Measurements from ENCODE around the gene SPP2.

The SPP2 gene

DNA sequence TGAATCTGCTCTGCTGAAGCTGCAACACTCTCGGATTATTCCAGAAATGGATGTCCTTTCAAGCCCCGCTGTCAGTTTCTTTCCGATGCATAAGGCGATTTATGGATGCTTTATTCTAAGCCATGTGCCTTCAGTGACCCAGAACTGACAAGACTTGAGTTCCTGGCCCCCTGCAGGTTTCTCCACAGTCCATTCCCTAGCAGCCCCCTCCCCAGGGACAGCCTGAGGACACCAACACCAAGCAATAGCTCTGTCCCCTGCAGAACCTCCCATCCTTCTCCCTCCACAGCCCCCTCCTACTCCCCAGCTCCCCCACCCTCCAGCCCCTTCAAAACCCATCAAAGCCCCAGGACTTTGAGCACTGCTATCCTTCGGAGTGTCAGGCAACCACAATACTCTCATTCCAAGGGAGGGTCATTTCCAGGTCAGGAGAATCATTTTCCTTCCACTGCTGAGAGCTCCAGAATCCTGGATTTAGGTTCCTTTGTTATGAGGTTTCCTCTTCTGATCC lies 24.6 kb upstream of the SPP2 start:
- Mint-ChIP-seq H3K36me3 (ENCODE audit: insufficient read depth) (peaks cover 8% of the 10 kb centered on the region), H3K9me3 (peaks cover 5 to 31% of the 10 kb centered on the region in 2 donors), H3K4me1 (ENCODE audit: low read depth in 2 of 2) (peaks cover 60 to 69% of the 10 kb centered on the region in 2 donors), H3K4me3 (peak overlapping the region; percentile 80 to 84), H3K27ac (peak overlapping the region; percentile 93 to 95), H3K27me3 (no peaks in the 10 kb centered on the region)
- ATAC-seq (replicated peaks) (peak; percentile 5), DNase-seq (no peak)

DNA sequence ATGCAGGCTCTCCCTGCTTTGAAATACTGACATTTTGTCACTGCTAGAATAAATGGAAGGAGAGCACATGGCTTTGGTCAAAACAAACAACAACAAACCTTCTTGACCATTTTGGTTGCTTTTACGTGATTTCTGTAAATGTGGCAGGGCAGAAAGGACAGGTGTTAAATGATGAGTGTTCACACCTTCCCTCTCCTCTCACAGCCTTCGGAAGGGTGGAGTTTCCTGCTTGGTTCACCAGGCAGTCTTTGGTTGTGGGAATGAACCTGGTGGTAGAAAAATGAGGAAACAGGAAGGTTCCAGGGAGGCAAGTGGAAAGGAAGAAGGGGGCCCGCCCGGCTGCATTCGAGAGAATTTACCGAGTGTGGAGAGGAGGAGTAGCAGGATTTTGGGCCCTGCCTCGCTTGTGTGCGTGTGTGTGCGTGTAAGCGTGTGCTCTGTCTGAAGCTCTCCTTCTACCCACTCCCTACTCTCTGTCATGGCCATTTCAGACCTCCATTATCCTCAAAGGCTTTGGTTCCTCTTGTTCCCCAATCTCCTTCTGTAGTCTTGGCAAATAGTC lies 23.7 kb upstream of the SPP2 start:
- Mint-ChIP-seq H3K4me3 (peak overlapping the region; percentile 80 to 84), H3K27me3 (no peaks in the 10 kb centered on the region), H3K4me1 (ENCODE audit: low read depth in 2 of 2) (peaks cover 61 to 77% of the 10 kb centered on the region in 2 donors), H3K9me3 (peaks cover 5 to 31% of the 10 kb centered on the region in 2 donors), H3K36me3 (ENCODE audit: insufficient read depth) (peaks cover 8% of the 10 kb centered on the region), H3K27ac (peak overlapping the region; percentile 93 to 95)
- DNase-seq (no peak), ATAC-seq (replicated peaks) (peak; percentile 70)

DNA sequence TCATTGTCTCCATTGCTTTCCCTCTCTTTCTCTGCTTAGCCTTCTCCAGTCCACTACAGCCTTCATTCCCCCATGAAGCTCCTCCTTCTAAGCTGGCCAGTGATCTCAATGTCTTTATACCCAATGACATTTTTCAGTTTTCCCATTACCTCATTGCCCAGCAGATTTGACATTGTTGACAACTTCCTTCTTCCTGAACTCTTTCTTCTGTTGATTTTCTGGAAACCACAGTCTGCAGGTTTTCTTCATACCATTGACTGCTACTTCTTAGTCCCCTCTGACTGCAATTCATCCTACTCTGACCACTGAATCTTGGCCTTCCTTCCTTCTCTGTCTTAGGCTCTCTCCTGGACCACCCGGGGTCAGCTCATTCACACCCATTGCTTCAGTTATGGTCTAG lies 22.9 kb upstream of the SPP2 start:
- no peak for DNase-seq
- Mint-ChIP-seq H3K9me3 (peaks cover 8 to 23% of the 10 kb centered on the region in 2 donors), H3K36me3 (ENCODE audit: insufficient read depth) (peaks cover 8% of the 10 kb centered on the region), H3K27ac (peak overlapping the region; percentile 21 to 93), H3K4me1 (ENCODE audit: low read depth in 2 of 2) (peaks cover 63 to 77% of the 10 kb centered on the region in 2 donors), H3K4me3 (peak overlapping the region; percentile 80 to 84), H3K27me3 (no peaks in the 10 kb centered on the region)
- ATAC-seq (replicated peaks): no peak

DNA sequence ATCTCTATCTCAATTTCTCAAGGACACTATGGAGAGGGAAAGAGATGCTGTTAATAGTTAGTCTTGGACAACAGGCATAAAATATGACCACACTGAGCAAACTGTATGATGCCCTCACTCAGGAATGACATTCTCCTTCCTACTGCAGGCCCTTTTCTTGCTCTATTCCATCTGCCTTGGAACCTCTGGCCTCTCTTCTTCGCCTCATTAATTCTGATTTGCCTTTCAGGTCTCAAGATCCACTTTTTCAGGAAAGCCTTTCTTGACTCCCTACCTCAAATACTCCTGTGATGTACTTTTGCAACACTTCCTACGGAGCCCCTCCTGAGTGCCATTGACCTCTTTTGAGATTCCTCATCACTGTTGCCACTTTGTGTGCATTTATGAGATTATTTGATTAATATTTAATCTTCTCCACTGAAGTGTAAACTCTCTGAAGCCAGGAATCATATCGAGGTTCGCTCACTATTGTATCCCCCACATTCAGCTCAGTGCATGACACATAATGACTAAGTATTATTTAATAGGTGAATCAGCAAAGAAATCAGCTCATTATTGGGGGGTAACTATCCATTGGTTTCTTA lies 21.3 kb upstream of the SPP2 start:
- H3K4me3 Mint-ChIP-seq: peak overlapping the region in 1 of 2 donors; percentile 38
- H3K9me3 Mint-ChIP-seq: peaks cover 12 to 24% of the 10 kb centered on the region in 2 donors
- no peak for DNase-seq
- ATAC-seq (replicated peaks): no peak
- H3K27ac Mint-ChIP-seq: no peak overlapping the region
- H3K4me1 Mint-ChIP-seq (ENCODE audit: low read depth in 2 of 2): peaks cover 65 to 82% of the 10 kb centered on the region in 2 donors
- peaks cover 8% of the 10 kb centered on the region for H3K36me3 Mint-ChIP-seq (ENCODE audit: insufficient read depth)
- H3K27me3 Mint-ChIP-seq: no peaks in the 10 kb centered on the region

DNA sequence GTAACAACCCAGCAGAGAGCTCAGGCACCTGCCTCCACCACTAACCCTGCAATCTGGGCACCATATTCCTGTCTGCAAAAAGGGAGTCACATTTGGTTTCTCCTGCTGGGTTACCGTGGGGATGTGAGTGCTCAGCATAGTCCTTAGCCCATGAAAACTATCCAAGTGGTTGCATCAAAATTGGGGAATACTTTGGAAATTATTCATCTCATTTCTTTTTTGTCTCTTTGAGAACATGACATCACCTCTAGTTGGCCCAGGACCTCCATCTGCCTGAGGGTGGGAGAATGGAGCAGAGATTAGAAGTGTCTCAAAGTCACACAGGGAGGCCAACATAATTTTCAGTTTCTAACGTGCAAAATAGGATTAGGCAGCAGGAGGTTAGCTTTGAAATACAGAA lies 19.3 kb upstream of the SPP2 start:
- H3K27ac Mint-ChIP-seq: peak overlapping the region in 1 of 2 donors; percentile 50
- H3K4me3 Mint-ChIP-seq: peak overlapping the region; percentile 4 to 75
- peaks cover 8% of the 10 kb centered on the region for H3K36me3 Mint-ChIP-seq (ENCODE audit: insufficient read depth)
- H3K9me3 Mint-ChIP-seq: peaks cover 12 to 26% of the 10 kb centered on the region in 2 donors
- ATAC-seq (replicated peaks) (no peak), DNase-seq (no peak)
- peaks cover 56 to 75% of the 10 kb centered on the region in 2 donors for H3K4me1 Mint-ChIP-seq (ENCODE audit: low read depth in 2 of 2)
- H3K27me3 Mint-ChIP-seq: no peaks in the 10 kb centered on the region

DNA sequence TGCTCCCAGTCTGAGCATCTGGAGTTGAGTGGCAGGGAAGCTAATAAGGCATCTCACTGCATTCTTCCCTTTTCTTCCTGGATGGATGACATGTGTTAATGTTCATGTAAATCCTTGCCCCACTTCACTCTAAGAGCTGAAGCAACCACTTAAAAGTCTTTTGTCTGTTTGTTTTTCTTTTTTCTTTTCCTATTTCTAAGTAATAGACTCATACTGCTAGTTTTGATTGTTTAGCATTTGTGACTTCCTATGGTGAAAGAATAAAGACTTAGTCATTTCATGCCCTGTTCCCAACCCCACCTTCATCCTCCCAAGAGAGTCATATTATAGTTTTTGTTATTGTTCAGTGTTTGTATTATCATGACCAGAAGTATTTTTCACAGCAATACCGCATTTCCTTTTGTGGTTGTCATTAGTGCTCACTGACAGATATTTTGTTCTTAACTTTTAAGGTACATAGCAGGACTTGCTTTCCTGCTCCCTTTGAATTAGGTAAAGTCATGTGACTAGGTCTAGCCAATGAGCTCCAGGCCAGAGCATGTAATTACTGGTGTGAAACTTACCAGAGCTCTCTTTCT lies 18.1 kb upstream of the SPP2 start:
- Mint-ChIP-seq H3K36me3 (ENCODE audit: insufficient read depth) (peaks cover 4% of the 10 kb centered on the region), H3K4me1 (ENCODE audit: low read depth in 2 of 2) (peaks cover 45 to 63% of the 10 kb centered on the region in 2 donors), H3K4me3 (peak overlapping the region; percentile 30 to 75), H3K9me3 (peaks cover 12 to 31% of the 10 kb centered on the region in 2 donors), H3K27ac (peak overlapping the region; percentile 50 to 52), H3K27me3 (no peaks in the 10 kb centered on the region)
- DNase-seq: peak; percentile 53 to 62 (median 60)
- ATAC-seq (replicated peaks): peak; percentile 92

DNA sequence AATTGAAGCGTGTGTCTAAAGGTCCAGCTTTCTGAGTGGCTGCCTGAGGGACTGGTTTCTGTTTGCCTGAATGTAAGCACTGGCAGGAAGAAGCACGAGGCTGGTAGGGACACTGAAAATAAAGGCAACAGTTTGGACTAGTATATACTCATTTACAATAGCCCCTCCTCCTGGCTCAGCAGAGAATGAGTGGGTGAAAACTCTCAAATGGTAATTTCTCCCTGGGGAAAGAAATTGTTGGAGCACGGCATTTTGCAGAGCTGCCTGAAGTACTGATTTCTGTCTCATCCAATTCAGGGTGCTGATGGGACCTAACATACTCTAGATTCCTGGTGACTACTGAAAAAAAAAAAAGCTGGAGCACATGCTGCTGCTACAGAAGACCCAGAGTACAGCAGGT lies 17.3 kb upstream of the SPP2 start:
- peaks cover 40 to 56% of the 10 kb centered on the region in 2 donors for H3K4me1 Mint-ChIP-seq (ENCODE audit: low read depth in 2 of 2)
- no peak for DNase-seq
- H3K27me3 Mint-ChIP-seq: no peaks in the 10 kb centered on the region
- no peak for ATAC-seq (replicated peaks)
- H3K9me3 Mint-ChIP-seq: peaks cover 7 to 23% of the 10 kb centered on the region in 2 donors
- peaks cover 4% of the 10 kb centered on the region for H3K36me3 Mint-ChIP-seq (ENCODE audit: insufficient read depth)
- H3K4me3 Mint-ChIP-seq: peak overlapping the region in 1 of 2 donors; percentile 75
- peak overlapping the region in 1 of 2 donors; percentile 50 for H3K27ac Mint-ChIP-seq

DNA sequence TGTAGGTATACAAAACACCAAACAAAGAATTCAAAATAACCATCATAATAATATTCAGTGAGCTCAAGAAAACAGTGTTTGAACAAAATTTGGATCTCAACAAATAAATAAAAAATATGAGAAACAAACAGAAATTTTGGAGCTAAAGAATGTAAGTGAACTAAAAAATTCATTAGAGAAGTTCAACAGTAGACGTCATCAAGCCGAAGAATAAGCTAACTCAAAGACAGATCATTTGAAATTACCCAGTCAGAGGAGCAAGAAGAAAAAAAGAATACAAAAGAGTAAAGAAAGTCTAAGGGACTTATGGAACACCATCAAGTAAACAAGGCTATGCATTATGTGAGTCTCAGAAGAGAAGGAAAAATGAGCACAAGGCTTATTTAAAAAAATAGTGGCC lies 16.6 kb upstream of the SPP2 start:
- no peak for DNase-seq
- peaks cover 7 to 18% of the 10 kb centered on the region in 2 donors for H3K9me3 Mint-ChIP-seq
- H3K27me3 Mint-ChIP-seq: no peaks in the 10 kb centered on the region
- peak overlapping the region in 1 of 2 donors; percentile 63 for H3K4me3 Mint-ChIP-seq
- ATAC-seq (replicated peaks): no peak
- no peak overlapping the region for H3K27ac Mint-ChIP-seq
- H3K4me1 Mint-ChIP-seq (ENCODE audit: low read depth in 2 of 2): peaks cover 34 to 51% of the 10 kb centered on the region in 2 donors
- H3K36me3 Mint-ChIP-seq (ENCODE audit: insufficient read depth): no peaks in the 10 kb centered on the region

DNA sequence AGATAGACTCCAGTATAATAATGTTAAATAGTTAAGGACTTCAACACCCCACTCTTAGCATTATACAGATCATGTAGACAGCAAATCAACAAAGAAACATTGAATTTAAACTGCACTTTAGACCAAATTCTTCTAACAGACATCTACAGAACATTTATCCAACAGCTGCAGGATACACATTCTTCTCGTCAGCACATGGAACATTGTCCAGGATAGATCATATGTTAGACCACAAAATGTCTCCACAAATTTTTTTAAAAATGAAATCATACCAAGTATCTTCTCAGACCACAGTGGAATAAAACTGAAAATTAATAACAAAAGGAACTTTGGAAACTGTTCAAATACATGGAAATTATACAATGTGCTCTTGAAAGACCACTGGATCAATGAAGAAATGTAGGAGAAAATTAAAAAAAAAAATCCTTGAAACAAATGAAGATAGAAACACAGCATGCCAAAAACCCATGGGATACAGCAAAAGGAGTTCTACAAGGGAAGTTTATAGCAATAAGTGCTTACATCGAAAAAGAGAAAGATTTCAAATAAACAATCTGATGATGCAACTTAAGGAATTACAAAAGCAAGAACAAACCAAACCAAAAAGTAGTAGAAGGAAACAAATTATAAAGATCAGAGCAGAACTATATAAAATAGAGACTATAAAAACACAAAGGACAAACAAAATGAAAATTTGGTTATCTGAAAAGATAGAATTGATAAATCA lies 12.3 kb upstream of the SPP2 start:
- Mint-ChIP-seq H3K4me3 (no peak overlapping the region), H3K36me3 (ENCODE audit: insufficient read depth) (no peaks in the 10 kb centered on the region), H3K4me1 (ENCODE audit: low read depth in 2 of 2) (peaks cover 8 to 15% of the 10 kb centered on the region in 2 donors), H3K27ac (no peak overlapping the region), H3K27me3 (no peaks in the 10 kb centered on the region), H3K9me3 (peaks cover 4 to 18% of the 10 kb centered on the region in 2 donors)
- ATAC-seq (replicated peaks): no peak
- DNase-seq: no peak

DNA sequence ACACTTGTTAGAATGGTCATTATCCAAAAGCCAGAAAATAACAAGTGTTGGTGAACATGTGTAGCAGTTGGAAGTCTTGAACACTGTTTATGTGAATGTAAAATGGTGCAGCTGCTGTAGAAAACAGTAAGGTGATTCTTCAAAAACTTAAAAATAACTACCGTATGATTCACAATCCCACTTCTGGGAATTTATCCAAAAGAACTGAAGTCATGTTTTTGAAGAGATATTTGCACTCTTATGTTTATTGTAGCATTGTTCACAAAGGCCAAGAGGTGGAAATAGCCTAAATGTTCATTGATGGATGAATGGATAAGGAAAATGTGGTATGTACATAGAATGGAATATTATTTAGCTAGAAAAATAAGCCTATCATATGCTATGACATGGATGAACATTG lies 6.3 kb upstream of the SPP2 start:
- Mint-ChIP-seq H3K4me3 (no peak overlapping the region), H3K4me1 (ENCODE audit: low read depth in 2 of 2) (peaks cover 4 to 5% of the 10 kb centered on the region in 2 donors), H3K36me3 (ENCODE audit: insufficient read depth) (no peaks in the 10 kb centered on the region), H3K27ac (no peak overlapping the region), H3K27me3 (no peaks in the 10 kb centered on the region), H3K9me3 (no peaks in the 10 kb centered on the region)
- ATAC-seq (replicated peaks) (no peak), DNase-seq (no peak)

DNA sequence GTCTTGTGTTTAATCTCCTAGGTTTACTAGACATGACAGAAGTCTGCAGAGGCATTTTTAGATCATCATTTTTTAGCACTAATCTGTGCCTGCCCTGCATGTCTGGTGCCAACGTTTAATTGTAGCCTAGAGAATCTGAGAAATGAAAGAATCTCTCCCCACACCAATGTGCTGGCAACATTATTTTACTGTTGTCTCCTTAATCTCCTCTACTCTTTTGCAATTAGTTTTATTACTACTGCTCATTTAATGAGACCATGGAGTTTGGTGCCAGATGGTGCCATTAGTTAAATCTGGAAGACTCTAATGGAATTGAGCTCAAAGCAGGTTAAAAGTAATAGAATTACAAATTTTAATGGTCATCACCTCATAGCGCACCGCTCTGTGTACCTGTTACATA lies 4.0 kb upstream of the SPP2 start:
- Mint-ChIP-seq H3K27ac (no peak overlapping the region), H3K36me3 (ENCODE audit: insufficient read depth) (peaks cover 2% of the 10 kb centered on the region), H3K9me3 (no peaks in the 10 kb centered on the region), H3K4me3 (no peak overlapping the region), H3K27me3 (no peaks in the 10 kb centered on the region), H3K4me1 (ENCODE audit: low read depth in 2 of 2) (peaks cover 6 to 10% of the 10 kb centered on the region in 2 donors)
- no peak for ATAC-seq (replicated peaks)
- no peak for DNase-seq

DNA sequence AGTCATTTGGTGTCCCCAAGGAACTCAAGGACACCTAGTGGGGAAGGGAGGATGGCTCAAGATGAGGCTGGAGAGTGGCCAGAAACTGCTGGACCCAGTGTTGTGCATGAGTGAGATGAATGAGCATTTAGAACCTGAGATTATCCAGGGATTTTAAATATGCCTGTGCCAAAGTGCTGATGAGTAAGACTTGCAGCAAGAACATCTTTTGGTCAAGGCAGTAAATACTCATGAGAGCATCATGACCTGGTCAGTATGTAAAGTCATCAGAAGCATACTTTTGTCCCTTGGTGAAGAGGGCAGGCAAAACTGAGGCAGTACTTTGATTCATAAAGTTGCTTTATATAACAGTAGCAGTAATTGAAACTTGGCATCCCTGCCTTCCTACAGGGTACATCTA lies 3.1 kb upstream of the SPP2 start:
- peaks cover 7 to 15% of the 10 kb centered on the region in 2 donors for H3K4me1 Mint-ChIP-seq (ENCODE audit: low read depth in 2 of 2)
- no peak for DNase-seq
- H3K27ac Mint-ChIP-seq: no peak overlapping the region
- H3K4me3 Mint-ChIP-seq: no peak overlapping the region
- H3K36me3 Mint-ChIP-seq (ENCODE audit: insufficient read depth): peaks cover 2% of the 10 kb centered on the region
- H3K9me3 Mint-ChIP-seq: no peaks in the 10 kb centered on the region
- no peak for ATAC-seq (replicated peaks)
- no peaks in the 10 kb centered on the region for H3K27me3 Mint-ChIP-seq

DNA sequence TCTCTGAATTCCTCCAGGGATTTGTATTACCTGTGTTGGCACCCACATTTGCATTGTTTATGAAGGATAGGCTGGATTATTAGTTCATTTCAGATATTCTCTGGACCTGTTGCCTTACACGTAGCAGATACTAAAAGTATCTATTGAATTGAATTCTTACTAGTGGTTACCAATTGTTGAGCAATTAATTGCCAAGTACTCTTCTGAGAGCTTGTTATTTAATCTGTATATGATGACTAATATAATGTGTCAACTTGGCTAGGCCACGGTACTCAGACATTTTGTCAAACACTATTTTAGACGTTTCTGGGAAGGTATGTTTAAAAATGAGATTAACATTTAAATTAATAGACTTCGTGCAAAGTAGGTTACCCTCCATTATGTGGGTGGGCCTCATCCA lies 2.5 kb upstream of the SPP2 start:
- Mint-ChIP-seq H3K27me3 (no peaks in the 10 kb centered on the region), H3K36me3 (ENCODE audit: insufficient read depth) (peaks cover 2% of the 10 kb centered on the region), H3K4me3 (no peak overlapping the region), H3K27ac (no peak overlapping the region), H3K4me1 (ENCODE audit: low read depth in 2 of 2) (peaks cover 5 to 15% of the 10 kb centered on the region in 2 donors), H3K9me3 (no peaks in the 10 kb centered on the region)
- ATAC-seq (replicated peaks) (no peak), DNase-seq (no peak)

Data from effector memory CD8-positive, alpha-beta T cell (primary cell).